GM19193 (cell line): Measurements from ENCODE around the gene RPRD2.

Source experiments
- POLR2A ChIP-seq: IDR thresholded peaks from 4 replicates; pipeline ENCODE4 v1.6.1; 2011; ENCODE audit not compliant: insufficient read depth, insufficient read length; ENCODE audit errors: extremely low read depth

The RPRD2 gene

GRCh38 chr1:150363426-150364230, at the start of gene RPRD2:
Gene RPRD2, plus strand, starts transcription at chr1:150364147. Its CDS starts 568 bp downstream, at chr1:150364715.
- TF ChIP-seq POLR2A = peak; percentile 95

- no peak for TF ChIP-seq POLR2A
These were observed 43.3 kb upstream of the RPRD2 start for GRCh38 chr1:150320667-150320978.

GRCh38 chr1:150321826-150322166, 42.2 kb upstream of the RPRD2 start:
- TF ChIP-seq POLR2A = no peak

GRCh38 chr1:150322310-150322709, 41.6 kb upstream of the RPRD2 start:
- no peak for TF ChIP-seq POLR2A

- no peak for TF ChIP-seq POLR2A
These were observed 31.2 kb upstream of the RPRD2 start for GRCh38 chr1:150332651-150333290.

- TF ChIP-seq POLR2A = no peak
These were observed 17.6 kb upstream of the RPRD2 start for GRCh38 chr1:150346316-150346715.

GRCh38 chr1:150352866-150353265, 11.1 kb upstream of the RPRD2 start:
- no peak for TF ChIP-seq POLR2A

- TF ChIP-seq POLR2A = no peak
These were observed 1.1 kb upstream of the RPRD2 start for GRCh38 chr1:150362721-150363425.

GRCh38 chr1:150364231-150365003, 470 bp downstream of the RPRD2 start:
- peak; percentile 61 for TF ChIP-seq POLR2A

GRCh38 chr1:150365941-150366340, 2.0 kb downstream of the RPRD2 start:
- no peak for TF ChIP-seq POLR2A

GRCh38 chr1:150366416-150367296, 2.7 kb downstream of the RPRD2 start:
- no peak for TF ChIP-seq POLR2A

GRCh38 chr1:150371110-150371509, 7.2 kb downstream of the RPRD2 start:
- TF ChIP-seq POLR2A = no peak

- TF ChIP-seq POLR2A = no peak
These were observed 8.6 kb downstream of the RPRD2 start for GRCh38 chr1:150372580-150372979.

GRCh38 chr1:150376110-150376509, 12.2 kb downstream of the RPRD2 start:
- TF ChIP-seq POLR2A = no peak
